DOHH2 (cell line): Measurements from ENCODE around the gene CALML3.

ENCODE experiments used
- EZH2phosphoT487 ChIP-seq: fragments of 200-600 bp; sonication (generic); IDR thresholded peaks from 2 replicates; pipeline ENCODE4 v1.6.1; 2017; ENCODE audit warnings: borderline replicate concordance, mild to moderate bottlenecking, antibody characterized with exemption, low read length, moderate library complexity, mixed read lengths
- TF ChIP-seq, protein P1 (sequence below): fragments of 200-600 bp; sonication (generic); IDR thresholded peaks from one replicate; pipeline ENCODE4 v1.5.1; 2014; ENCODE audit warnings: antibody characterized with exemption, mild to moderate bottlenecking, low read depth, low read length; ENCODE audit not compliant: poor library complexity, severe bottlenecking

DNA sequence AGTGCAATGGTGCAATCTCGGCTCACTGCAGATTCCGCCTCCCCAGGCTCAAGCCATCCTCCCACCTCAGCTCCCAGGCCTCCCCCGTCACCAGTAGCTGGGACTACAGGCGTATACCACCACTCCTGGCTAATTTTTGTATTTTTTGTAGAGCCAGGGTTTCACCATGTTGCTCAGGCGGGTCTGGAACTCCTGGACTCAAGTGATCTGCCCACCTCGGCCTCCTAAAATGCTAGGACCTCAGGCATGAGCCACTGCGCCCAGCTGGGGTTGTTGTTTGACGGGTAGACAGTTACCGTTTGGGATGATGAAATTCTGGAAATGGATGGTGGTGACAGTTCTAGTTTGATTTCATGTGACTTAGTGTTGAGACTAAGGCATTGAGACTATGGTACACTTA lies 15.3 kb downstream of the CALML3 start:
- TF ChIP-seq, protein P1, sequence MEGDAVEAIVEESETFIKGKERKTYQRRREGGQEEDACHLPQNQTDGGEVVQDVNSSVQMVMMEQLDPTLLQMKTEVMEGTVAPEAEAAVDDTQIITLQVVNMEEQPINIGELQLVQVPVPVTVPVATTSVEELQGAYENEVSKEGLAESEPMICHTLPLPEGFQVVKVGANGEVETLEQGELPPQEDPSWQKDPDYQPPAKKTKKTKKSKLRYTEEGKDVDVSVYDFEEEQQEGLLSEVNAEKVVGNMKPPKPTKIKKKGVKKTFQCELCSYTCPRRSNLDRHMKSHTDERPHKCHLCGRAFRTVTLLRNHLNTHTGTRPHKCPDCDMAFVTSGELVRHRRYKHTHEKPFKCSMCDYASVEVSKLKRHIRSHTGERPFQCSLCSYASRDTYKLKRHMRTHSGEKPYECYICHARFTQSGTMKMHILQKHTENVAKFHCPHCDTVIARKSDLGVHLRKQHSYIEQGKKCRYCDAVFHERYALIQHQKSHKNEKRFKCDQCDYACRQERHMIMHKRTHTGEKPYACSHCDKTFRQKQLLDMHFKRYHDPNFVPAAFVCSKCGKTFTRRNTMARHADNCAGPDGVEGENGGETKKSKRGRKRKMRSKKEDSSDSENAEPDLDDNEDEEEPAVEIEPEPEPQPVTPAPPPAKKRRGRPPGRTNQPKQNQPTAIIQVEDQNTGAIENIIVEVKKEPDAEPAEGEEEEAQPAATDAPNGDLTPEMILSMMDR = no peak
- TF ChIP-seq EZH2phosphoT487 = no peak
